A549 (cell line): ENCODE measurements around the gene ATAD1.

Experiments
- BHLHE40 ChIP-seq: IDR thresholded peaks from 2 replicates; pipeline ENCODE4 v1.6.1; 2012; ENCODE audit warnings: low read depth, low read length, inconsistent platforms
- EP300 ChIP-seq, 2 experiments: fragments of >200 bp; sonication (Bioruptor Twin); formaldehyde crosslinking; IDR thresholded peaks; 2 replicates in 1 of 2; 3 replicates in 1 of 2; pipeline ENCODE4 v1.6.1; 2016 to 2017
- ESRRA ChIP-seq: fragments of 150-350 bp; IDR thresholded peaks from 2 replicates; pipeline ENCODE4 v1.6.1; 2014; ENCODE audit warnings: mild to moderate bottlenecking, low read length, borderline replicate concordance
- HOXA7 ChIP-seq: fragments of 250-450 bp; sonication (Bioruptor Pico); IDR thresholded peaks from 2 replicates; pipeline ENCODE4 v1.5.0; 2020; ENCODE audit warnings: mild to moderate bottlenecking, moderate library complexity
- MAFK ChIP-seq: fragments of 450-650 bp; IDR thresholded peaks from 2 replicates; pipeline ENCODE4 v1.6.1; 2014; ENCODE audit not compliant: partially characterized antibody
- MYC ChIP-seq: IDR thresholded peaks from 2 replicates; pipeline ENCODE4 v1.6.1; 2012; ENCODE audit warnings: mild to moderate bottlenecking, inconsistent platforms, low read length, improper control_type of control experiment, borderline replicate concordance
- PHF8 ChIP-seq: fragments of 200-600 bp; sonication (generic); IDR thresholded peaks from 2 replicates; pipeline ENCODE4 v1.6.1; 2016; ENCODE audit warnings: low read depth, mild to moderate bottlenecking, antibody characterized with exemption, moderate library complexity, borderline replicate concordance
- POLR2A ChIP-seq: IDR thresholded peaks from 2 replicates; pipeline ENCODE4 v1.6.1; 2012; ENCODE audit warnings: mild to moderate bottlenecking, low read length
- RARB ChIP-seq: fragments of 250-450 bp; sonication (Bioruptor Pico); IDR thresholded peaks from 2 replicates; pipeline ENCODE4 v1.8.0; 2021; ENCODE audit warnings: mild to moderate bottlenecking, moderate library complexity
- USF2 ChIP-seq: fragments of 450-650 bp; IDR thresholded peaks from 2 replicates; pipeline ENCODE4 v1.6.1; 2014; ENCODE audit warnings: antibody characterized with exemption
- ZC3H11A ChIP-seq: fragments of 450-650 bp; IDR thresholded peaks from 2 replicates; pipeline ENCODE4 v1.6.1; 2014; ENCODE audit warnings: antibody characterized with exemption, mild to moderate bottlenecking
- TF ChIP-seq, protein P1 (sequence below): fragments of >200 bp; sonication (Bioruptor Twin); formaldehyde crosslinking; IDR thresholded peaks from 3 replicates; pipeline ENCODE4 v1.5.1; 2016
- TF ChIP-seq, protein P2 (sequence below): fragments of 200-600 bp; sonication (generic); IDR thresholded peaks from 2 replicates; pipeline ENCODE4 v1.6.1; 2016; ENCODE audit warnings: antibody characterized with exemption, mild to moderate bottlenecking, moderate library complexity
- TF ChIP-seq, protein P3 (sequence below): IDR thresholded peaks from 2 replicates; pipeline ENCODE4 v1.6.1; 2012

GRCh38 chr10:87750001-87750671 is 67.9 kb downstream of the ATAD1 start:
- TF ChIP-seq POLR2A (no peak), RARB (no peak), PHF8 (no peak), USF2 (no peak), ZC3H11A (no peak), MYC (no peak), MAFK (no peak), ESRRA (no peak), HOXA7 (CRISPR knock-in tag) (no peak), EP300 (IDR thresholded peaks at IDR 0.05) (no peak), BHLHE40 (no peak)
- TF ChIP-seq, protein P1, sequence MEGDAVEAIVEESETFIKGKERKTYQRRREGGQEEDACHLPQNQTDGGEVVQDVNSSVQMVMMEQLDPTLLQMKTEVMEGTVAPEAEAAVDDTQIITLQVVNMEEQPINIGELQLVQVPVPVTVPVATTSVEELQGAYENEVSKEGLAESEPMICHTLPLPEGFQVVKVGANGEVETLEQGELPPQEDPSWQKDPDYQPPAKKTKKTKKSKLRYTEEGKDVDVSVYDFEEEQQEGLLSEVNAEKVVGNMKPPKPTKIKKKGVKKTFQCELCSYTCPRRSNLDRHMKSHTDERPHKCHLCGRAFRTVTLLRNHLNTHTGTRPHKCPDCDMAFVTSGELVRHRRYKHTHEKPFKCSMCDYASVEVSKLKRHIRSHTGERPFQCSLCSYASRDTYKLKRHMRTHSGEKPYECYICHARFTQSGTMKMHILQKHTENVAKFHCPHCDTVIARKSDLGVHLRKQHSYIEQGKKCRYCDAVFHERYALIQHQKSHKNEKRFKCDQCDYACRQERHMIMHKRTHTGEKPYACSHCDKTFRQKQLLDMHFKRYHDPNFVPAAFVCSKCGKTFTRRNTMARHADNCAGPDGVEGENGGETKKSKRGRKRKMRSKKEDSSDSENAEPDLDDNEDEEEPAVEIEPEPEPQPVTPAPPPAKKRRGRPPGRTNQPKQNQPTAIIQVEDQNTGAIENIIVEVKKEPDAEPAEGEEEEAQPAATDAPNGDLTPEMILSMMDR, result no peak
- TF ChIP-seq, protein P2, sequence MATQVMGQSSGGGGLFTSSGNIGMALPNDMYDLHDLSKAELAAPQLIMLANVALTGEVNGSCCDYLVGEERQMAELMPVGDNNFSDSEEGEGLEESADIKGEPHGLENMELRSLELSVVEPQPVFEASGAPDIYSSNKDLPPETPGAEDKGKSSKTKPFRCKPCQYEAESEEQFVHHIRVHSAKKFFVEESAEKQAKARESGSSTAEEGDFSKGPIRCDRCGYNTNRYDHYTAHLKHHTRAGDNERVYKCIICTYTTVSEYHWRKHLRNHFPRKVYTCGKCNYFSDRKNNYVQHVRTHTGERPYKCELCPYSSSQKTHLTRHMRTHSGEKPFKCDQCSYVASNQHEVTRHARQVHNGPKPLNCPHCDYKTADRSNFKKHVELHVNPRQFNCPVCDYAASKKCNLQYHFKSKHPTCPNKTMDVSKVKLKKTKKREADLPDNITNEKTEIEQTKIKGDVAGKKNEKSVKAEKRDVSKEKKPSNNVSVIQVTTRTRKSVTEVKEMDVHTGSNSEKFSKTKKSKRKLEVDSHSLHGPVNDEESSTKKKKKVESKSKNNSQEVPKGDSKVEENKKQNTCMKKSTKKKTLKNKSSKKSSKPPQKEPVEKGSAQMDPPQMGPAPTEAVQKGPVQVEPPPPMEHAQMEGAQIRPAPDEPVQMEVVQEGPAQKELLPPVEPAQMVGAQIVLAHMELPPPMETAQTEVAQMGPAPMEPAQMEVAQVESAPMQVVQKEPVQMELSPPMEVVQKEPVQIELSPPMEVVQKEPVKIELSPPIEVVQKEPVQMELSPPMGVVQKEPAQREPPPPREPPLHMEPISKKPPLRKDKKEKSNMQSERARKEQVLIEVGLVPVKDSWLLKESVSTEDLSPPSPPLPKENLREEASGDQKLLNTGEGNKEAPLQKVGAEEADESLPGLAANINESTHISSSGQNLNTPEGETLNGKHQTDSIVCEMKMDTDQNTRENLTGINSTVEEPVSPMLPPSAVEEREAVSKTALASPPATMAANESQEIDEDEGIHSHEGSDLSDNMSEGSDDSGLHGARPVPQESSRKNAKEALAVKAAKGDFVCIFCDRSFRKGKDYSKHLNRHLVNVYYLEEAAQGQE, result no peak
- TF ChIP-seq, protein P3, sequence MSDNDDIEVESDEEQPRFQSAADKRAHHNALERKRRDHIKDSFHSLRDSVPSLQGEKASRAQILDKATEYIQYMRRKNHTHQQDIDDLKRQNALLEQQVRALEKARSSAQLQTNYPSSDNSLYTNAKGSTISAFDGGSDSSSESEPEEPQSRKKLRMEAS, result no peak
